B cell (primary cell): Measurements from ENCODE around the gene TBC1D30.

Experiments
- EZH2 ChIP-seq: IDR thresholded peaks from 2 replicates; pipeline ENCODE4 v1.6.1; 2012; ENCODE audit warnings: borderline replicate concordance, low read depth, mild to moderate bottlenecking, moderate library complexity, low read length; ENCODE audit not compliant: insufficient read depth, poor library complexity, severe bottlenecking
- TF ChIP-seq, protein P1 (sequence below): fragments of 200-600 bp; IDR thresholded peaks from one replicate; pipeline ENCODE4 v1.8.0; 2022; ENCODE audit warnings: antibody characterized with exemption, mild to moderate bottlenecking

DNA sequence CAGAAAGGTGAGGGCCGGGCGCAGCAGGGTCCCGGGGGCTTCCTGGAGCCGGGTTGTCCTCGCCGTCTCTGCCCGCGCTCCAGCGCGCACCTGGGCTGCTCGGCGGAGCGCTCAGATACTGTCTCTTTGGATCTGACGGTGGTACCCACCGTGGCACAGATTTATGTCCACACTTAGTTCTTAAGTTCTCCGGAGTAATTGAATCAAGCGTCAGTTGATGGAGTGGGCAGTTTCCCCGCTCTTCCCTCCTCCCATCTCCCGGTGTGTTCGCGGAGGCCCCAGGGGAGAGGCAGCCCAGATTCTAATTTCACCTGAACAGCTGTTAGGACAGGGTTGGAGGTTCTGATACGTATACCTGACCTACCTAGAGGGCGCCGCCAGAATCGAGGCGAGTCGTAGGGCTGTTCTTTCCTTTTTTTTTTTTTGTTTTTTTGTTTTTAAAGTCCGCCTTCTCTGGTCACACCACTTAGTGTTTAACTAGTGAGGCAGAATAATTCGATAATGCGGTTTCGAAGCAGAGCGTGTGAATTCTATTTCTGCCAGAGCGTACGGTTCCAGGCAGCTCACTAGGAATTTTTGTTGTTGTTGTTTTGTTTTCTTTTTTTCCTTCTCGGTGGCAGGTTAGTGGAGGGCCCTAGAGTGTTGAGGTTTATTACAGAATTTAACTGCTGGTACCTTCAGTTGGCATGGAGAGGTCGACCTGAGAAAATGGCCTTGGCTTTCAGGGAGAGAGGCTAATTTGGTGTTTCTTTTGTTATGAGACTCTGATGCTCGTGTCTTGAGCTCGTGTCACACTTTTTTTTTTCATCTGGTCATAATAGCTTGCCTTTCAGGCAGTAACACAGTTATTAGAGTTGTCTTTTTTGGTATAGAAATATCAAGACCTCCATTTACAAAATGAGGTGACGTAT is 42.9 kb upstream of the TBC1D30 start:
- TF ChIP-seq, protein P1, sequence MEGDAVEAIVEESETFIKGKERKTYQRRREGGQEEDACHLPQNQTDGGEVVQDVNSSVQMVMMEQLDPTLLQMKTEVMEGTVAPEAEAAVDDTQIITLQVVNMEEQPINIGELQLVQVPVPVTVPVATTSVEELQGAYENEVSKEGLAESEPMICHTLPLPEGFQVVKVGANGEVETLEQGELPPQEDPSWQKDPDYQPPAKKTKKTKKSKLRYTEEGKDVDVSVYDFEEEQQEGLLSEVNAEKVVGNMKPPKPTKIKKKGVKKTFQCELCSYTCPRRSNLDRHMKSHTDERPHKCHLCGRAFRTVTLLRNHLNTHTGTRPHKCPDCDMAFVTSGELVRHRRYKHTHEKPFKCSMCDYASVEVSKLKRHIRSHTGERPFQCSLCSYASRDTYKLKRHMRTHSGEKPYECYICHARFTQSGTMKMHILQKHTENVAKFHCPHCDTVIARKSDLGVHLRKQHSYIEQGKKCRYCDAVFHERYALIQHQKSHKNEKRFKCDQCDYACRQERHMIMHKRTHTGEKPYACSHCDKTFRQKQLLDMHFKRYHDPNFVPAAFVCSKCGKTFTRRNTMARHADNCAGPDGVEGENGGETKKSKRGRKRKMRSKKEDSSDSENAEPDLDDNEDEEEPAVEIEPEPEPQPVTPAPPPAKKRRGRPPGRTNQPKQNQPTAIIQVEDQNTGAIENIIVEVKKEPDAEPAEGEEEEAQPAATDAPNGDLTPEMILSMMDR: no peak
- peak; percentile 2 for TF ChIP-seq EZH2
